Cardiac muscle cell (in vitro differentiated cells and primary cell): Measurements from ENCODE around the gene DGKD. TPM values are rescaled to one million over a fixed set of nuclear protein-coding genes. Genes with fewer than 3 reads are reported as not detected.
A peak's percentile ranks its signal among the peaks of the same experiment; 100 is the strongest.

Source experiments
- DNase-seq, 2 donors: peaks; one replicate each; pipeline versions ENCODE4 v3.0.0 to v3.0.0-alpha.2; 2010 to 2017; ENCODE audit warnings: low read depth in 1 of 2, low spot score in 1 of 2
- H3K27ac ChIP-seq: fragments of 200-600 bp; sonication (generic); 2 replicates; pipeline ENCODE4 v1.5.1; 2016
- H3K27me3 ChIP-seq: fragments of 200-600 bp; sonication (generic); 2 replicates; pipeline ENCODE4 v1.6.0; 2016; ENCODE audit warnings: control low read depth
- H3K36me3 ChIP-seq: fragments of 200-600 bp; sonication (generic); 2 replicates; pipeline ENCODE4 v1.5.1; 2016; ENCODE audit warnings: control low read depth
- H3K4me1 ChIP-seq: fragments of 200-600 bp; sonication (generic); 2 replicates; pipeline ENCODE4 v1.8.1; 2017; ENCODE audit warnings: low read depth, mild to moderate bottlenecking, mixed run types
- H3K4me3 ChIP-seq: fragments of 200-600 bp; sonication (generic); 2 replicates; pipeline ENCODE4 v1.5.1; 2016; ENCODE audit warnings: mild to moderate bottlenecking
- H3K9me3 ChIP-seq: fragments of 200-600 bp; sonication (generic); 2 replicates; pipeline ENCODE4 v1.5.1; 2017; ENCODE audit warnings: low read depth, mild to moderate bottlenecking, control low read depth
- polyA plus RNA-seq: library from polyadenylated mRNA; unstranded; fragments of >200 nt; fragmentation: Nextera tagmentation; extraction: Ambion mirVana; gene quantifications from 2 replicates; pipeline ENCODE4 v1.2.1, GENCODE V29; 2016
- total RNA-seq: library from RNA; depleted of rRNA; stranded (reverse); fragments of >200 nt; gene quantifications from 2 replicates; pipeline ENCODE4 v1.2.3, GENCODE V29; 2016
- TF ChIP-seq, protein P1 (sequence below): IDR thresholded peaks from 2 replicates; pipeline ENCODE4 v1.5.1; 2012; ENCODE audit warnings: low read depth, mild to moderate bottlenecking, low read length

Gene DGKD, protein sequence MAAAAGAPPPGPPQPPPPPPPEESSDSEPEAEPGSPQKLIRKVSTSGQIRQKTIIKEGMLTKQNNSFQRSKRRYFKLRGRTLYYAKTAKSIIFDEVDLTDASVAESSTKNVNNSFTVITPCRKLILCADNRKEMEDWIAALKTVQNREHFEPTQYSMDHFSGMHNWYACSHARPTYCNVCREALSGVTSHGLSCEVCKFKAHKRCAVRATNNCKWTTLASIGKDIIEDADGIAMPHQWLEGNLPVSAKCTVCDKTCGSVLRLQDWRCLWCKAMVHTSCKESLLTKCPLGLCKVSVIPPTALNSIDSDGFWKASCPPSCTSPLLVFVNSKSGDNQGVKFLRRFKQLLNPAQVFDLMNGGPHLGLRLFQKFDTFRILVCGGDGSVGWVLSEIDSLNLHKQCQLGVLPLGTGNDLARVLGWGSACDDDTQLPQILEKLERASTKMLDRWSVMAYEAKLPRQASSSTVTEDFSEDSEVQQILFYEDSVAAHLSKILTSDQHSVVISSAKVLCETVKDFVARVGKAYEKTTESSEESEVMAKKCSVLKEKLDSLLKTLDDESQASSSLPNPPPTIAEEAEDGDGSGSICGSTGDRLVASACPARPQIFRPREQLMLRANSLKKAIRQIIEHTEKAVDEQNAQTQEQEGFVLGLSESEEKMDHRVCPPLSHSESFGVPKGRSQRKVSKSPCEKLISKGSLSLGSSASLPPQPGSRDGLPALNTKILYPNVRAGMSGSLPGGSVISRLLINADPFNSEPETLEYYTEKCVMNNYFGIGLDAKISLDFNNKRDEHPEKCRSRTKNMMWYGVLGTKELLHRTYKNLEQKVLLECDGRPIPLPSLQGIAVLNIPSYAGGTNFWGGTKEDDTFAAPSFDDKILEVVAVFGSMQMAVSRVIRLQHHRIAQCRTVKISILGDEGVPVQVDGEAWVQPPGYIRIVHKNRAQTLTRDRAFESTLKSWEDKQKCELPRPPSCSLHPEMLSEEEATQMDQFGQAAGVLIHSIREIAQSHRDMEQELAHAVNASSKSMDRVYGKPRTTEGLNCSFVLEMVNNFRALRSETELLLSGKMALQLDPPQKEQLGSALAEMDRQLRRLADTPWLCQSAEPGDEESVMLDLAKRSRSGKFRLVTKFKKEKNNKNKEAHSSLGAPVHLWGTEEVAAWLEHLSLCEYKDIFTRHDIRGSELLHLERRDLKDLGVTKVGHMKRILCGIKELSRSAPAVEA
- total RNA-seq (21.3 and 40.0 TPM in 2 replicates), polyA plus RNA-seq (21.0 and 44.5 TPM in 2 replicates)

DNA sequence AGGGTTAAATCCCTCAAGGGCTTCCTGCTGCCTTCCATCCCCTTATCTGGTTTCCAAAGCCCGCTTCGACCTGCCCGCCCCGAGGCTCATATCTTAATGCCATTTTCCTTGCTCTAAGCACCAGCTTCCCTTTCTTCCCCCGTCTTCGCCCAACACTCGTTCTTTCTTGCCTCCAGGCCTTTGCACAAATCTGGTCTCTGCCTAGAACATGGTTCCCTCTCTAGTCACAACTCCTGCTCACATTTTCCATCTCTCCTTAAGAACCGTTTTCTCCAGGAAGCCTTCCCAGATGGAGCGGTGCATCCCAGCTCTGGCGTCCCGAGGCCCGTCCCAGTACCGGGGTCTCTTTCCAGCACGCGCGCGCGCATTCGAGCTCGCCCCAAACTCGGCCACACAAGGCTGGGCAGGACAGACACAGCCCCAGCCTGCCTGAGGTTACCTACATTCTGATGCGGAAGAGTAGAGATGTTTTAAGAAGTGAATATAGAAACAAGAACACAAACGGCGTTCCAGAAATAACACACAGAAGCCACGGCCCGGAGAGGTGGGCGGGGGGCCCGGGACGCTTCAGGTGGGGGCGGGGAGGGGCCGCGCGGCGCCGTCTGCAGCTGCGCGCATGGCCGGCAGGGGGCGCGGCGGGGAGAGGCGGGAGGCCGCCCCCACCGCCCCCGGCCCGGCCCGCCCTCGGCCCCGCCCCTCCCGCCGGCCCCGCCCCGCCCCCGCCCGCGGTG is at the start of gene DGKD:
Gene DGKD (plus strand): TSS at position 726 of the 731 bp plus-strand sequence. CDS start 25 bp downstream, outside the sequence.
- Histone ChIP-seq H3K27me3 (peaks cover 2% of the 10 kb centered on the region), H3K9me3 (no peaks in the 10 kb centered on the region), H3K4me3 (peak within 1 kb of the TSS; percentile 90), H3K36me3 (no peaks in the 10 kb centered on the region), H3K27ac (peak within 1 kb of the TSS; percentile 53), H3K4me1 (peaks cover 18% of the 10 kb centered on the region)
- TF ChIP-seq, protein P1, sequence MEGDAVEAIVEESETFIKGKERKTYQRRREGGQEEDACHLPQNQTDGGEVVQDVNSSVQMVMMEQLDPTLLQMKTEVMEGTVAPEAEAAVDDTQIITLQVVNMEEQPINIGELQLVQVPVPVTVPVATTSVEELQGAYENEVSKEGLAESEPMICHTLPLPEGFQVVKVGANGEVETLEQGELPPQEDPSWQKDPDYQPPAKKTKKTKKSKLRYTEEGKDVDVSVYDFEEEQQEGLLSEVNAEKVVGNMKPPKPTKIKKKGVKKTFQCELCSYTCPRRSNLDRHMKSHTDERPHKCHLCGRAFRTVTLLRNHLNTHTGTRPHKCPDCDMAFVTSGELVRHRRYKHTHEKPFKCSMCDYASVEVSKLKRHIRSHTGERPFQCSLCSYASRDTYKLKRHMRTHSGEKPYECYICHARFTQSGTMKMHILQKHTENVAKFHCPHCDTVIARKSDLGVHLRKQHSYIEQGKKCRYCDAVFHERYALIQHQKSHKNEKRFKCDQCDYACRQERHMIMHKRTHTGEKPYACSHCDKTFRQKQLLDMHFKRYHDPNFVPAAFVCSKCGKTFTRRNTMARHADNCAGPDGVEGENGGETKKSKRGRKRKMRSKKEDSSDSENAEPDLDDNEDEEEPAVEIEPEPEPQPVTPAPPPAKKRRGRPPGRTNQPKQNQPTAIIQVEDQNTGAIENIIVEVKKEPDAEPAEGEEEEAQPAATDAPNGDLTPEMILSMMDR = peak; percentile 8
- DNase-seq = peak; percentile 64 to 83

DNA sequence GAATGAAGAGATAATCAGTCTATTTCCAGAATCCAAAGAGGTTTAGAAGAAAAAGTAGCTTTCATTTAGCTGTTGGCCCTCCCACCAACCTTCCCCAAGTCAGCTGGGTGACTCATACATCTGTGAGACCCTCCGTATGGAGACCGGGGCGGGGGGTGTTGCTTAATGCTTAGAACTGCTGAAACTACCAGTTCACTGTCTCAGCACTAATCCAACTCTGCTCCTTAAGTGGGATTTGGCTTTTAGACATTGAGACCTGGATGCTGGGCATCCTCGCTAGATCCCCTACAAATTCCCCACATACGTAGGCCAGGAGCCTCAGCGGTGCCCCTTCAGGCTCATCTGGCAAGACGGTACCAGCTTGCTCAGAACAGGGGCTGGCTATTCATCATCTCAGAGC is 46.7 kb upstream of the DGKD start, which contains the start of gene SAG:
Gene SAG (plus strand): TSS at position 252 of the 400 bp plus-strand sequence. CDS start 1,374 bp downstream, outside the sequence.
- TF ChIP-seq, protein P1 = no peak
- no peaks in the 10 kb centered on the region for H3K36me3 ChIP-seq
- H3K4me3 ChIP-seq = no peak within 1 kb of the TSS
- no peak within 1 kb of the TSS for H3K27ac ChIP-seq
- no peak for DNase-seq
- H3K9me3 ChIP-seq = no peaks in the 10 kb centered on the region
- H3K4me1 ChIP-seq = no peaks in the 10 kb centered on the region
- H3K27me3 ChIP-seq = no peaks in the 10 kb centered on the region

DNA sequence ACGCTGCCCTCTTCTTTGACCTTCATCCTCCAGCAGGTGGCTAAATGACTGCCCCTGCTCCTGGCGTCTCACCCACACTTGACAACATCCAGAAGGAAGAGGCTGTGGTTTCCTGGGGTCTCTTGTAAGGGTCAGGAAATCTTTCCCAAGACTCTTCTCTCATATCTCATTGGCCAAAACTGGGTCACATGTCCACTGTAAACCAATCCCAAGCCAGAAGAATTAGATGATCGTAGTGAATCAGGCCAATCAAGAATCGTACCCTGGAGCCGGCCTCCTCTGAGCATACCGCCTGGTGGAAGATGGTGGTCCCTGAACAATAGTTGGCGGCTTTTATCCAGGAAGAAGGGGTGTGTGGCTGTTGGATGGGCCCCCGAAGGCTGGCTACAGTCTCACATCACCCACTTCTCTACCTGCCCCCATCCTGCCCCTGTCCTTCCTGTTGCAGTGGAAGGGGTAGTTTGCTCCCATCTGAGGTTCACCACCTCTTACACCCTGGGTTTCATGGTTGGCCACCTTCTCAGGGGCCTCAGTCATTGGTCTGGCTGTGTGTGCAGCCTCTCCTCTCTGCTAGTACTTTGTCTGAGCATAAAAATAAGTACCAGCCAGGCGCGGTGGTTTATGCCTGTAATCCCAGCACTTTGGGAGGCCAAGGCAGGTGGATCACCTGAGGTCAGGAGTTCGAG is 42.9 kb upstream of the DGKD start:
- DNase-seq = no peak
- TF ChIP-seq, protein P1 = no peak
- Histone ChIP-seq H3K4me1 (no peaks in the 10 kb centered on the region), H3K4me3 (no peak overlapping the region), H3K27me3 (no peaks in the 10 kb centered on the region), H3K36me3 (no peaks in the 10 kb centered on the region), H3K9me3 (no peaks in the 10 kb centered on the region), H3K27ac (no peak overlapping the region)

DNA sequence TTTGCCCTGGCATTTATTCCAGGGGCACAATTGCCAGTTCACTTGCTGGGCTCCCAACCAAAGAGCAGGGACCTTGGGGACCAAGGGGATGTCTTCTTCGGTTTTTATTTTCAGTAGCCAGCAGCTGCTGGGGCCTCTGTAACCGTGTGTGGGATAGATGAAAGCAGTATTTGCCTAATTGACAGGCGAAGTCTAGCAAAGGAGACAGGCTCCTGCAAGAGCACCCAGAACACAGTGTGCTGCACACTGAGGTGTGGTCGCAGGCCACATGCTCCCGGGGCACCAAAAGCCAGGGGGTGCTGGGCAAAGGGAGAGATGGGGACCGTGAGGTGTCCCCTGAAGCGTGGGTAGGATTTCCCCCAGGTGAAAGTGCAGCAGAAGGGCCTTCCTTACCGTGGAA is 41.4 kb upstream of the DGKD start:
- Histone ChIP-seq H3K36me3 (no peaks in the 10 kb centered on the region), H3K27ac (no peak overlapping the region), H3K4me1 (no peaks in the 10 kb centered on the region), H3K4me3 (no peak overlapping the region), H3K27me3 (no peaks in the 10 kb centered on the region), H3K9me3 (no peaks in the 10 kb centered on the region)
- TF ChIP-seq, protein P1 = no peak
- DNase-seq = no peak
